ENCODE measurements around the gene ELK3.

Gene ELK3

GRCh38 chr12:96265400-96265799 lies 71.2 kb downstream of the ELK3 start:
- Histone ChIP-seq H3K36me3 (ENCODE audit: insufficient read depth, low read length) (peaks cover 27% of the 10 kb centered on the region), H3K27me3 (ENCODE audit: control insufficient read depth in 1 of 2, insufficient read depth in 2 of 2, low read length in 2 of 2) (no peaks in the 10 kb centered on the region), H3K4me1 (ENCODE audit: insufficient read depth, low read length) (peaks cover 17% of the 10 kb centered on the region), H3K4me3 (ENCODE audit: low read depth in 1 of 2, low read length in 2 of 2) (no peak overlapping the region), H3K27ac (ENCODE audit: low read depth, low read length) (no peak overlapping the region), H3K9ac (ENCODE audit: low read length) (no peak overlapping the region), H3K9me3 (ENCODE audit: low read length) (no peaks in the 10 kb centered on the region)

- H3K4me1 ChIP-seq (ENCODE audit: insufficient read depth, low read length) = peaks cover 17% of the 10 kb centered on the region
- H3K27me3 ChIP-seq (ENCODE audit: control insufficient read depth in 1 of 2, insufficient read depth in 2 of 2, low read length in 2 of 2) = no peaks in the 10 kb centered on the region
- H3K36me3 ChIP-seq (ENCODE audit: insufficient read depth, low read length) = peaks cover 27% of the 10 kb centered on the region
- H3K4me3 ChIP-seq (ENCODE audit: low read depth in 1 of 2, low read length in 2 of 2) = no peak overlapping the region
- H3K27ac ChIP-seq (ENCODE audit: low read depth, low read length) = no peak overlapping the region
- H3K9me3 ChIP-seq (ENCODE audit: low read length) = no peaks in the 10 kb centered on the region
- H3K9ac ChIP-seq (ENCODE audit: low read length) = no peak overlapping the region
Observed at GRCh38 chr12:96265836-96266235, 71.7 kb downstream of the ELK3 start.

GRCh38 chr12:96266238-96266637 lies 72.1 kb downstream of the ELK3 start:
- Histone ChIP-seq H3K27ac (ENCODE audit: low read depth, low read length) (no peak overlapping the region), H3K9ac (ENCODE audit: low read length) (no peak overlapping the region), H3K9me3 (ENCODE audit: low read length) (no peaks in the 10 kb centered on the region), H3K36me3 (ENCODE audit: insufficient read depth, low read length) (peaks cover 27% of the 10 kb centered on the region), H3K27me3 (ENCODE audit: control insufficient read depth in 1 of 2, insufficient read depth in 2 of 2, low read length in 2 of 2) (no peaks in the 10 kb centered on the region), H3K4me3 (ENCODE audit: low read depth in 1 of 2, low read length in 2 of 2) (no peak overlapping the region), H3K4me1 (ENCODE audit: insufficient read depth, low read length) (peaks cover 17% of the 10 kb centered on the region)

- Histone ChIP-seq H3K36me3 (ENCODE audit: insufficient read depth, low read length) (peaks cover 27% of the 10 kb centered on the region), H3K9ac (ENCODE audit: low read length) (no peak overlapping the region), H3K9me3 (ENCODE audit: low read length) (no peaks in the 10 kb centered on the region), H3K27ac (ENCODE audit: low read depth, low read length) (no peak overlapping the region), H3K4me3 (ENCODE audit: low read depth in 1 of 2, low read length in 2 of 2) (no peak overlapping the region), H3K27me3 (ENCODE audit: control insufficient read depth in 1 of 2, insufficient read depth in 2 of 2, low read length in 2 of 2) (no peaks in the 10 kb centered on the region), H3K4me1 (ENCODE audit: insufficient read depth, low read length) (no peaks in the 10 kb centered on the region)
Observed at GRCh38 chr12:96271469-96272199, 77.5 kb downstream of the ELK3 start.

GRCh38 chr12:96274331-96274730 lies 80.2 kb downstream of the ELK3 start:
- Histone ChIP-seq H3K9me3 (ENCODE audit: low read length) (no peaks in the 10 kb centered on the region), H3K27ac (ENCODE audit: low read depth, low read length) (no peak overlapping the region), H3K36me3 (ENCODE audit: insufficient read depth, low read length) (peaks cover 31% of the 10 kb centered on the region), H3K27me3 (ENCODE audit: control insufficient read depth in 1 of 2, insufficient read depth in 2 of 2, low read length in 2 of 2) (no peaks in the 10 kb centered on the region), H3K4me1 (ENCODE audit: insufficient read depth, low read length) (no peaks in the 10 kb centered on the region), H3K4me3 (ENCODE audit: low read depth in 1 of 2, low read length in 2 of 2) (no peak overlapping the region), H3K9ac (ENCODE audit: low read length) (no peak overlapping the region)

- no peaks in the 10 kb centered on the region for H3K4me1 ChIP-seq (ENCODE audit: insufficient read depth, low read length)
- no peak overlapping the region for H3K27ac ChIP-seq (ENCODE audit: low read depth, low read length)
- peaks cover 52% of the 10 kb centered on the region for H3K36me3 ChIP-seq (ENCODE audit: insufficient read depth, low read length)
- H3K27me3 ChIP-seq (ENCODE audit: control insufficient read depth in 1 of 2, insufficient read depth in 2 of 2, low read length in 2 of 2) = no peaks in the 10 kb centered on the region
- no peak overlapping the region for H3K9ac ChIP-seq (ENCODE audit: low read length)
- no peaks in the 10 kb centered on the region for H3K9me3 ChIP-seq (ENCODE audit: low read length)
- H3K4me3 ChIP-seq (ENCODE audit: low read depth in 1 of 2, low read length in 2 of 2) = no peak overlapping the region
Observed at GRCh38 chr12:96285158-96285557, 91.0 kb downstream of the ELK3 start.

- H3K9ac ChIP-seq (ENCODE audit: low read length) = no peak overlapping the region
- no peak overlapping the region for H3K4me3 ChIP-seq (ENCODE audit: low read depth in 1 of 2, low read length in 2 of 2)
- H3K9me3 ChIP-seq (ENCODE audit: low read length) = no peaks in the 10 kb centered on the region
- H3K27me3 ChIP-seq (ENCODE audit: control insufficient read depth in 1 of 2, insufficient read depth in 2 of 2, low read length in 2 of 2) = no peaks in the 10 kb centered on the region
- no peak overlapping the region for H3K27ac ChIP-seq (ENCODE audit: low read depth, low read length)
- H3K4me1 ChIP-seq (ENCODE audit: insufficient read depth, low read length) = no peaks in the 10 kb centered on the region
- H3K36me3 ChIP-seq (ENCODE audit: insufficient read depth, low read length) = peaks cover 47% of the 10 kb centered on the region
Observed at GRCh38 chr12:96289067-96289466, 94.9 kb downstream of the ELK3 start.

GRCh38 chr12:96293093-96293492 lies 98.9 kb downstream of the ELK3 start:
- Histone ChIP-seq H3K27me3 (ENCODE audit: control insufficient read depth in 1 of 2, insufficient read depth in 2 of 2, low read length in 2 of 2) (no peaks in the 10 kb centered on the region), H3K9ac (ENCODE audit: low read length) (no peak overlapping the region), H3K4me3 (ENCODE audit: low read depth in 1 of 2, low read length in 2 of 2) (no peak overlapping the region), H3K4me1 (ENCODE audit: insufficient read depth, low read length) (no peaks in the 10 kb centered on the region), H3K36me3 (ENCODE audit: insufficient read depth, low read length) (peaks cover 35% of the 10 kb centered on the region), H3K9me3 (ENCODE audit: low read length) (no peaks in the 10 kb centered on the region), H3K27ac (ENCODE audit: low read depth, low read length) (no peak overlapping the region)

GRCh38 chr12:96294831-96295230 lies 100.7 kb downstream of the ELK3 start:
- Histone ChIP-seq H3K9ac (ENCODE audit: low read length) (no peak overlapping the region), H3K27me3 (ENCODE audit: control insufficient read depth in 1 of 2, insufficient read depth in 2 of 2, low read length in 2 of 2) (no peaks in the 10 kb centered on the region), H3K36me3 (ENCODE audit: insufficient read depth, low read length) (peaks cover 26% of the 10 kb centered on the region), H3K4me3 (ENCODE audit: low read depth in 1 of 2, low read length in 2 of 2) (no peak overlapping the region), H3K4me1 (ENCODE audit: insufficient read depth, low read length) (no peaks in the 10 kb centered on the region), H3K9me3 (ENCODE audit: low read length) (no peaks in the 10 kb centered on the region), H3K27ac (ENCODE audit: low read depth, low read length) (no peak overlapping the region)

- Histone ChIP-seq H3K27ac (ENCODE audit: low read depth, low read length) (no peak overlapping the region), H3K36me3 (ENCODE audit: insufficient read depth, low read length) (peaks cover 26% of the 10 kb centered on the region), H3K9me3 (ENCODE audit: low read length) (no peaks in the 10 kb centered on the region), H3K9ac (ENCODE audit: low read length) (no peak overlapping the region), H3K4me1 (ENCODE audit: insufficient read depth, low read length) (no peaks in the 10 kb centered on the region), H3K4me3 (ENCODE audit: low read depth in 1 of 2, low read length in 2 of 2) (no peak overlapping the region), H3K27me3 (ENCODE audit: control insufficient read depth in 1 of 2, insufficient read depth in 2 of 2, low read length in 2 of 2) (no peaks in the 10 kb centered on the region)
Observed at GRCh38 chr12:96295532-96296160, 101.5 kb downstream of the ELK3 start.

- Histone ChIP-seq H3K9ac (ENCODE audit: low read length) (no peak overlapping the region), H3K4me3 (ENCODE audit: low read depth in 1 of 2, low read length in 2 of 2) (no peak overlapping the region), H3K36me3 (ENCODE audit: insufficient read depth, low read length) (peaks cover 19% of the 10 kb centered on the region), H3K27me3 (ENCODE audit: control insufficient read depth in 1 of 2, insufficient read depth in 2 of 2, low read length in 2 of 2) (no peaks in the 10 kb centered on the region), H3K9me3 (ENCODE audit: low read length) (no peaks in the 10 kb centered on the region), H3K4me1 (ENCODE audit: insufficient read depth, low read length) (peaks cover 2% of the 10 kb centered on the region), H3K27ac (ENCODE audit: low read depth, low read length) (no peak overlapping the region)
Observed at GRCh38 chr12:96297504-96297903, 103.3 kb downstream of the ELK3 start.

GRCh38 chr12:96300064-96300463 lies 105.9 kb downstream of the ELK3 start:
- peaks cover 11% of the 10 kb centered on the region for H3K4me1 ChIP-seq (ENCODE audit: insufficient read depth, low read length)
- peaks cover 10% of the 10 kb centered on the region for H3K36me3 ChIP-seq (ENCODE audit: insufficient read depth, low read length)
- no peaks in the 10 kb centered on the region for H3K27me3 ChIP-seq (ENCODE audit: control insufficient read depth in 1 of 2, insufficient read depth in 2 of 2, low read length in 2 of 2)
- no peak overlapping the region for H3K27ac ChIP-seq (ENCODE audit: low read depth, low read length)
- H3K9ac ChIP-seq (ENCODE audit: low read length) = no peak overlapping the region
- no peak overlapping the region for H3K4me3 ChIP-seq (ENCODE audit: low read depth in 1 of 2, low read length in 2 of 2)
- H3K9me3 ChIP-seq (ENCODE audit: low read length) = no peaks in the 10 kb centered on the region

Data from muscle layer of colon (tissue), 2 donors.